Common myeloid progenitor, CD34-positive (primary cell): ENCODE data around the gene HSD17B14.
"Not testable (repeated sequence)": the region's sequence is repeated elsewhere in the genome, so short reads cannot be mapped to it uniquely, and the experiment has no call there.

Experiments used
- CTCF ChIA-PET: fragments of 350-600 bp; sonication (Branson Sonifier 250); formaldehyde crosslinking; loops from one replicate; lab custom pipeline; 2021; ENCODE audit warnings: antibody characterized with exemption; lab: Charles Lee
- POLR2A ChIA-PET: fragments of 350-600 bp; sonication (Branson Sonifier 250); formaldehyde crosslinking; loops from one replicate; lab custom pipeline; 2021; ENCODE audit warnings: antibody characterized with exemption; lab: Charles Lee
- DNase-seq, 3 donors: peaks; one replicate each; pipeline versions ENCODE4 v3.0.0 to v3.0.0-alpha.2; 2013
- H3K27ac ChIP-seq, 2 experiments: 1 replicate in 1 of 2; 2 replicates in 1 of 2; pipeline ENCODE4 v1.7.0; 2013; ENCODE audit warnings: inconsistent platforms in 2 of 2, low read length in 2 of 2, mild to moderate bottlenecking in 2 of 2, low read depth in 1 of 2, moderate library complexity in 1 of 2; ENCODE audit not compliant: severe bottlenecking in 2 of 2, insufficient read depth in 1 of 2, poor library complexity in 1 of 2
- H3K27me3 ChIP-seq, 5 experiments: replicated peaks in 2 of 5; 1 replicate in 3 of 5; 2 replicates in 2 of 5; pipeline versions ENCODE4 v1.6.1 to v1.7.0; 2013; ENCODE audit warnings: low read length in 4 of 5, mild to moderate bottlenecking in 2 of 5, moderate library complexity in 2 of 5, inconsistent platforms in 1 of 5; ENCODE audit not compliant: insufficient read depth in 5 of 5, control insufficient read depth in 4 of 5
- H3K36me3 ChIP-seq, 4 experiments: 1 replicate in 2 of 4; 2 replicates in 2 of 4; pipeline versions ENCODE4 v1.6.1 to v1.7.0; 2013; ENCODE audit warnings: low read length in 3 of 4, control low read depth in 1 of 4, mild to moderate bottlenecking in 1 of 4; ENCODE audit not compliant: control insufficient read depth in 4 of 4, insufficient read depth in 4 of 4
- H3K4me1 ChIP-seq, 4 experiments: 1 replicate in 3 of 4; 2 replicates in 1 of 4; pipeline versions ENCODE4 v1.6.1 to v1.7.1; 2013; ENCODE audit warnings: low read length in 3 of 4, mild to moderate bottlenecking in 3 of 4, control low read depth in 1 of 4, inconsistent platforms in 1 of 4, moderate library complexity in 1 of 4; ENCODE audit not compliant: control insufficient read depth in 4 of 4, insufficient read depth in 4 of 4; ENCODE audit errors: control extremely low read depth in 1 of 4
- H3K4me3 ChIP-seq, 7 experiments: 1 replicate in 4 of 7; 2 replicates in 3 of 7; pipeline versions ENCODE4 v1.5.1 to v1.7.0; 2013; ENCODE audit warnings: mild to moderate bottlenecking in 7 of 7, low read length in 6 of 7, moderate library complexity in 6 of 7, inconsistent platforms in 2 of 7, low read depth in 2 of 7, control low read depth in 1 of 7; ENCODE audit not compliant: insufficient read depth in 4 of 7, control insufficient read depth in 1 of 7; ENCODE audit errors: extremely low read depth in 1 of 7
- H3K9me3 ChIP-seq, 5 experiments: 1 replicate in 4 of 5; 2 replicates in 1 of 5; pipeline versions ENCODE4 v1.6.1 to v1.7.1; 2013; ENCODE audit warnings: low read length in 4 of 5, mild to moderate bottlenecking in 2 of 5, inconsistent platforms in 1 of 5, low read depth in 1 of 5, moderate library complexity in 1 of 5; ENCODE audit not compliant: control insufficient read depth in 4 of 5, insufficient read depth in 2 of 5; ENCODE audit errors: control extremely low read depth in 1 of 5
- WGBS: methylation state at CpG from one replicate; pipeline ENCODE4 v1.1.5; 2013; ENCODE audit not compliant: insufficient coverage; 5-methylcytosine and 5-hydroxymethylcytosine counted together

HSD17B14 gene

DNA sequence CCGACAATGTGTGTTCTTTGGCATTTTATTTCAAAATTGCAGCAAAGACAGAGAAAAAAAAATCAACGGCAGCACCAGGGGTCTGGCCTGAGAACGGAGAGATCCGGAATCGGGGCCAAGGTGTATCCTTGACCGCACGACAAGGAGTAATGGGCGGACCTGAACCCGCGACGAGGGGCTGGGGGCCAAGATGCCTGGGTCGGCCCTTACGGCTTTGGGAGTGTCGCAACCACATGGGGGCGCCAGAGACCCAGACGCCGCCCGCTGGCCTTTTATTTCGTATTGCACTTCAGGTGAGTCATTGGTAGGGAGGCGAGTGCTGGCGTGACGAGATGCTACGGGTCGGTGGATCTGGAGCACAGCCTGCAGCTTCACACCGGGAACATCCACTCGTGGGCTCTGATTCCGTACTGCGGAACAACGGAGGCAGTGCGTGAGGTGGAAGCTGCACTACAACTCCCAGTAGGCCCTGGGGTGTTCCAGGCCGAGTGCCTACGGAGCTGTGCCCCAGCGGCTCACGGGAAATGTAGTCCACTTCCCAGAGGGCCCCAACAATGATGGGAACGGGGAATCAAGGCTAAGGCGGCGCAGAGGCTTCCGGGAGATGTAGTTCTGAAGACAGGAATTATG, 41.1 kb downstream of the HSD17B14 start:
- WGBS = 1% methylated on average over 31 of the region's 38 CpGs
- peak; percentile 89 to 93 (median 93) for DNase-seq
- peak overlapping the region in 1 of 2 experiments; percentile 68 for H3K27ac ChIP-seq
- H3K27me3 ChIP-seq = no peaks in the 10 kb centered on the region
- CTCF ChIA-PET = interaction anchor here (0.7 to 27.8 kb wide), 22 partner anchors 8 to 197 kb away, joined by 3 to 376 read pairs (median 4); partner anchors contain the start of genes BCAT2, CA11, GYS1 and HSD17B14
- POLR2A ChIA-PET = interaction anchor here (0.6 to 1.0 kb wide), 4 partner anchors 42 to 176 kb away, joined by 3 to 4 read pairs (median 3); no protein-coding TSS in a partner anchor
- peak overlapping the region; percentile 58 to 92 (median 76) for H3K4me3 ChIP-seq
- no peaks in the 10 kb centered on the region for H3K9me3 ChIP-seq
- H3K36me3 ChIP-seq = peaks cover 0 to 6% (median 2%) of the 10 kb centered on the region in 4 experiments
- peaks cover 0 to 13% (median 3%) of the 10 kb centered on the region in 4 experiments for H3K4me1 ChIP-seq

DNA sequence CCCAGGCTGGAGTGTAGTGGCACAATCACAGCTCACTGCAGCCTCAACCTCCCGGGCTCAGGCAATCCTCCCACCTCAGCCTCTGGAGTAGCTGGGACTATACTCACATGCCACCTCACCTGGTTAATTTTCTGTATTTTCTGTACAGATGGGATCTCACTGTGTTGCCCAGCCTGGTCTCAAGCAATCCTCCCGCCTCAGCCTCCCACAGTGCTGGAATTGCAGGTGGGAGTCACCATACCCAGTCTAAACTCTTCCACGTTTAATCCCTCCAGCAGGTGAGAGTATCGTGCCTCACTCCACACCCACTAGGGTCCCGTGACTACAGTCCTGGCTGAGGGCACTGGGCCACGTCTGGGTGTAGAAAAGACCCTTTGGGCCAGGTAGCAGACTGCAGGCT, 42.0 kb downstream of the HSD17B14 start:
- Histone ChIP-seq H3K27ac (no peak overlapping the region), H3K36me3 (peaks cover 0 to 4% (median 2%) of the 10 kb centered on the region in 4 experiments), H3K9me3 (no peaks in the 10 kb centered on the region), H3K4me1 (peaks cover 0 to 9% (median 3%) of the 10 kb centered on the region in 4 experiments), H3K27me3 (no peaks in the 10 kb centered on the region), H3K4me3 (no peak overlapping the region)
- ChIA-PET CTCF (interaction anchor here (0.5 to 27.8 kb wide), 11 partner anchors 9 to 177 kb away, joined by 3 to 376 read pairs (median 12); partner anchors contain the start of genes CA11 and HSD17B14), POLR2A (no interaction called here)
- WGBS = 90% methylated on average over 3 of the region's 6 CpGs
- no peak for DNase-seq

DNA sequence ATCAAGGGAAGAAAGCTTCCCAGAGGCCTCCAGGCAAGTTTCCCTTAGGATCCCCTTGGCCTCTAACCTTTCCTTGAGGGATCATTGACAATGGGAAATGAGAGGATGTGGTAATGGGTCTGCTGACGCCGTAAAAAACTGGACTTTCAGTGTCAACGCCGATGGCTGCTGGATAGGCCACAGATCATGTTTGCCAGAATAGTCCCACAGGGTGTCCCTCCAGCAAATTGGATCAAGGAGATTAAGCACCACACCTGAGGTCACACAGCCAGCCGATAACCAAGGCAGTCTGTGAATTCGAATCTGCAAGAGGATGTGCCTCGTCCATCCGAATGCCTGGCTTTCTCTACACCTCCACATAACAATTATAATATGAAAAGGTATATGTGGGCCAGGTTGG, 43.0 kb downstream of the HSD17B14 start:
- ChIA-PET CTCF (interaction anchor here (1.1 to 27.8 kb wide), 7 partner anchors 8 to 178 kb away, joined by 3 to 376 read pairs (median 13); partner anchors contain the start of genes CA11 and HSD17B14), POLR2A (no interaction called here)
- no peaks in the 10 kb centered on the region for H3K9me3 ChIP-seq
- peaks cover 0 to 4% (median 0%) of the 10 kb centered on the region in 4 experiments for H3K36me3 ChIP-seq
- H3K27ac ChIP-seq = no peak overlapping the region
- peaks cover 0 to 4% (median 2%) of the 10 kb centered on the region in 4 experiments for H3K4me1 ChIP-seq
- DNase-seq = no peak
- no peak overlapping the region for H3K4me3 ChIP-seq
- WGBS = 76% methylated on average over 4 of the region's 8 CpGs
- H3K27me3 ChIP-seq = no peaks in the 10 kb centered on the region

DNA sequence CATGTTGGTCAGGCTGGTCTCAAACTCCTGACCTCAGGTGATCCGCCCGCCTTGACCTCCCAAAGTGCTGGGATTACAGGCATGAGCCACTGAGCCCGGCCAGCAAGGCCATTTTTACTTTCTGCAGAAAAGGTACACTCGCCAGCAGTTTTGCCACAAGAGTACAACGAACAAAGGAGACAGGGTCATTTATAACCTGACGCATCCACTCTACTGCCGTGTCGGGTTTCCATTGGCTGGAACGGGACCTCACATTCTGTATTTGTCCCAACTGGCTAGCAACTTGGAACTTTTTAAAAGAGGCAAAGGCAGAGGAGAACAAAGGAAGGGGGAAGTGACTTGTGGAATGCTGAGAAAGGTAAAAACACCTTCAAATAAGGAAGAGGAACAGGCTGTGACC, 49.0 kb downstream of the HSD17B14 start:
- POLR2A ChIA-PET = not testable (repeated sequence)

DNA sequence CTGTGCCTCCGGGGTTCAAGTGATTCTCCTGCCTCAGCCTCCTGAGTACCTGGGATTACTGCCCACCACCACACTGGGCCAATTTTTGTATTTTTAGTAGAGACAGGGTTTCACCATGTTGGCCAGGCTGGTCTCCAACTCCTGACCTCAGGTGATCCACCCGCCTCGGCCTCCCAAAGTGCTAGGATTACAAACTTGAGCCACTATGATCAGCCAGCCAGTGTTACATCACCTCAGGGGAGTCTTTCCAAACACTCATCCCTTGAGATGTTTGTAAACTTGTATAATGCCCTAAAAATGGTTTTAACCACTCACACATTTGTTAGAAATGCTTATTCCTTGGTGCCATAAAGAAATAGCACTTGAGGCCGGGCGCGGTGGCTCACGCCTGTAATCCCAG, 49.9 kb downstream of the HSD17B14 start:
- CTCF ChIA-PET = interaction anchor here (1.1 to 27.8 kb wide), 2 partner anchors 9 to 58 kb away, joined by 3 to 376 read pairs; partner anchors contain the start of gene HSD17B14
- POLR2A ChIA-PET = not testable (repeated sequence)
- WGBS = 92% methylated on average over 7 of the region's 7 CpGs

More for the DNA sequence above, 49.0 kb downstream of the HSD17B14 start:
- not testable (repeated sequence) for H3K36me3 ChIP-seq, H3K27ac ChIP-seq, DNase-seq, H3K9me3 ChIP-seq, H3K4me1 ChIP-seq, H3K27me3 ChIP-seq, H3K4me3 ChIP-seq
- CTCF ChIA-PET = interaction anchor here (0.6 to 27.8 kb wide), 23 partner anchors 8 to 287 kb away, joined by 3 to 376 read pairs (median 4); partner anchors contain the start of genes BAX, BCAT2, FGF21 and HSD17B14
- 97% methylated on average over 7 of the region's 9 CpGs for WGBS

DNA sequence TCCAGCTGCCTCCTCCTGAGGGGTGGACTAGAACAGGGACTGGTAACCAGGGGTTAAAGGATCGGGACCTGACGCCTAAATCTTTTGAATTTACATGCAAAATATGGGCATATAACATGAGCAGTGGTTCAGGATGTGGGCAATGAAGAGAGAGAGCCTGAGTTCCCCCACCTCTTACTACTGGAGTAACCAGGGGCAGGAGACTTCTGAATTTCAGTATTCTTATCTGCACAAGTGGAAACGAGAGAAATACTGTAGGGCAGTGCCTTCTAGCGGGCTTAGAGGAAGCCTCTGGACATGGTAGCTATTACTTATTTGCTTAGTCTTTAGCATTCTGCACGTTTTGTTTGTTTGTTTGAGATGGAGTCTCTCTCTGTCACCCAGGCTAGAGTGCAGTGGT, 51.8 kb downstream of the HSD17B14 start:
- no peaks in the 10 kb centered on the region for H3K9me3 ChIP-seq
- no peaks in the 10 kb centered on the region for H3K36me3 ChIP-seq
- ChIA-PET POLR2A (no interaction called here), CTCF (interaction anchor here (0.6 to 27.8 kb wide), 5 partner anchors 11 to 139 kb away, joined by 3 to 376 read pairs (median 6); partner anchors contain the start of genes CA11 and HSD17B14)
- H3K27ac ChIP-seq = no peak overlapping the region
- H3K27me3 ChIP-seq = no peaks in the 10 kb centered on the region
- no peak overlapping the region for H3K4me3 ChIP-seq
- WGBS = 67% methylated on average over 1 of the region's 5 CpGs
- DNase-seq = peak in 2 of 3 donors; percentile 48 to 69
- peaks cover 0 to 7% (median 3%) of the 10 kb centered on the region in 4 experiments for H3K4me1 ChIP-seq

More for the DNA sequence above, 49.9 kb downstream of the HSD17B14 start:
- H3K36me3 ChIP-seq, H3K4me3 ChIP-seq, DNase-seq, H3K27me3 ChIP-seq, H3K4me1 ChIP-seq, H3K27ac ChIP-seq, H3K9me3 ChIP-seq: not testable (repeated sequence)
